Mesendoderm (in vitro differentiated cells): ENCODE measurements around the gene XRRA1.

Source experiments
- DNase-seq: peaks from one replicate; pipeline ENCODE4 v3.0.0; 2013
- H2AK5ac ChIP-seq: 2 replicates; pipeline ENCODE4 v1.6.1; 2013; ENCODE audit warnings: low read length, inconsistent platforms
- H2BK120ac ChIP-seq: 2 replicates; pipeline ENCODE4 v1.6.1; 2013; ENCODE audit warnings: low read depth, mild to moderate bottlenecking, low read length, moderate library complexity, mixed read lengths
- H2BK15ac ChIP-seq: replicated peaks from 2 replicates; pipeline ENCODE4 v1.6.1; 2013; ENCODE audit warnings: low read depth, mild to moderate bottlenecking, moderate library complexity
- H2BK5ac ChIP-seq: 2 replicates; pipeline ENCODE4 v1.6.1; 2013; ENCODE audit warnings: low read length, inconsistent platforms
- H3K18ac ChIP-seq: 2 replicates; pipeline ENCODE4 v1.6.1; 2013; ENCODE audit warnings: mild to moderate bottlenecking, low read length, mixed read lengths
- H3K23ac ChIP-seq: one replicate; pipeline ENCODE4 v1.6.1; 2013; ENCODE audit warnings: low read length
- H3K27ac ChIP-seq: 2 replicates; pipeline ENCODE4 v1.5.1; 2013; ENCODE audit warnings: low read depth, mild to moderate bottlenecking, inconsistent platforms, low read length, moderate library complexity
- H3K27me3 ChIP-seq: 2 replicates; pipeline ENCODE4 v1.6.1; 2013; ENCODE audit warnings: low read length, control low read depth, mild to moderate bottlenecking, inconsistent platforms; ENCODE audit not compliant: insufficient read depth, poor library complexity
- H3K36me3 ChIP-seq: 2 replicates; pipeline ENCODE4 v1.6.1; 2013; ENCODE audit warnings: low read length, inconsistent platforms; ENCODE audit not compliant: control insufficient read depth, insufficient read depth
- H3K4ac ChIP-seq: one replicate; pipeline ENCODE4 v1.6.1; 2013; ENCODE audit warnings: low read depth, mild to moderate bottlenecking, low read length, moderate library complexity
- H3K4me1 ChIP-seq: 2 replicates; pipeline ENCODE4 v1.6.1; 2013; ENCODE audit warnings: low read depth, low read length, inconsistent platforms; ENCODE audit not compliant: control insufficient read depth
- H3K4me2 ChIP-seq: 2 replicates; pipeline ENCODE4 v1.6.1; 2013; ENCODE audit warnings: low read length
- H3K4me3 ChIP-seq: 2 replicates; pipeline ENCODE4 v1.5.1; 2013; ENCODE audit warnings: mild to moderate bottlenecking, low read length
- H3K56ac ChIP-seq: one replicate; pipeline ENCODE4 v1.6.1; 2013; ENCODE audit warnings: low read length
- H3K79me1 ChIP-seq: 2 replicates; pipeline ENCODE4 v1.6.1; 2013; ENCODE audit warnings: low read length, inconsistent platforms
- H3K79me2 ChIP-seq: 2 replicates; pipeline ENCODE4 v1.6.1; 2013; ENCODE audit warnings: mild to moderate bottlenecking, low read length; ENCODE audit not compliant: control insufficient read depth, insufficient read depth
- H3K9ac ChIP-seq: 2 replicates; pipeline ENCODE4 v1.6.1; 2013; ENCODE audit warnings: low read length, inconsistent platforms
- H4K5ac ChIP-seq: one replicate; pipeline ENCODE4 v1.6.1; 2013; ENCODE audit warnings: low read length
- H4K8ac ChIP-seq: one replicate; pipeline ENCODE4 v1.6.1; 2013; ENCODE audit warnings: low read depth, mild to moderate bottlenecking, control low read depth, low read length, moderate library complexity
- WGBS: extraction: QIAGEN DNeasy Blood & Tissue Kit; methylation state at CpG from one replicate; pipeline ENCODE4 v1.1.7; 2013; ENCODE audit warnings: low lambda C conversion rate, missing lambda C conversion rate; ENCODE audit not compliant: insufficient coverage; ENCODE audit errors: extremely low coverage; 5-methylcytosine and 5-hydroxymethylcytosine counted together

The XRRA1 gene

GRCh38 chr11:74956397-74957015, 7.6 kb upstream of the XRRA1 start:
- Histone ChIP-seq H3K27ac (no peak overlapping the region), H3K36me3 (no peaks in the 10 kb centered on the region), H3K4me2 (no peak overlapping the region), H3K79me1 (peaks cover 20% of the 10 kb centered on the region), H2BK5ac (no peak overlapping the region), H3K4me1 (no peaks in the 10 kb centered on the region), H3K18ac (no peak overlapping the region), H2AK5ac (no peak overlapping the region), H3K23ac (no peak overlapping the region), H3K4ac (no peak overlapping the region), H3K79me2 (peaks cover 53% of the 10 kb centered on the region), H2BK15ac (no peak overlapping the region), H3K56ac (no peak overlapping the region), H2BK120ac (no peak overlapping the region), H4K5ac (no peak overlapping the region), H3K27me3 (no peaks in the 10 kb centered on the region), H3K4me3 (no peak overlapping the region), H3K9ac (no peak overlapping the region), H4K8ac (no peak overlapping the region)
- no CpG with 5 or more reads among the region's 4 CpGs for WGBS
- DNase-seq: no peak

DNA sequence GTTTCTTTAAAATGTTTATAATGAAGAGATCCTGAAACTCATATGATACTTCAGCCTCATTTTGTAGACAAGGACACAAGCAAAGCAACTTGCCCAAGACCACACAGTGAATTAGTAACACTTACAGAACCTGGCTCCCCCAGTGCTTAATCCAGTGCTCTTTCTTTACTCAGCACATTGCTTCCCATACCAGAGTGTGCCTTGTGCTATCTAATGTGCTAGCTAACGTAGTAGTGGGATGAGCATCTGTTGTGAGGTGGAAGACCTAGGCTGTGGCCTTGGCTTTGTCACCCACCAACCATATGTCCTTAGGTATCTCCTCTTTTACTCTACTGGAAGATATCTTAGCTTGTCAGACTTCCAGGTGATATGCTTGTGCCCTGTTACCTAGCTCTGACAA, 5.3 kb upstream of the XRRA1 start:
- Histone ChIP-seq H4K5ac (no peak overlapping the region), H3K79me1 (peaks cover 30% of the 10 kb centered on the region), H3K23ac (no peak overlapping the region), H3K27ac (no peak overlapping the region), H3K4me1 (peaks cover 2% of the 10 kb centered on the region), H3K36me3 (no peaks in the 10 kb centered on the region), H2AK5ac (no peak overlapping the region), H2BK5ac (no peak overlapping the region), H3K4me3 (no peak overlapping the region), H2BK120ac (no peak overlapping the region), H3K9ac (no peak overlapping the region), H3K79me2 (peaks cover 66% of the 10 kb centered on the region), H3K27me3 (no peaks in the 10 kb centered on the region), H3K18ac (no peak overlapping the region), H3K4me2 (no peak overlapping the region), H3K4ac (no peak overlapping the region), H4K8ac (no peak overlapping the region), H2BK15ac (no peak overlapping the region), H3K56ac (no peak overlapping the region)
- WGBS: no CpG with 5 or more reads among the region's 1 CpG
- DNase-seq: no peak

DNA sequence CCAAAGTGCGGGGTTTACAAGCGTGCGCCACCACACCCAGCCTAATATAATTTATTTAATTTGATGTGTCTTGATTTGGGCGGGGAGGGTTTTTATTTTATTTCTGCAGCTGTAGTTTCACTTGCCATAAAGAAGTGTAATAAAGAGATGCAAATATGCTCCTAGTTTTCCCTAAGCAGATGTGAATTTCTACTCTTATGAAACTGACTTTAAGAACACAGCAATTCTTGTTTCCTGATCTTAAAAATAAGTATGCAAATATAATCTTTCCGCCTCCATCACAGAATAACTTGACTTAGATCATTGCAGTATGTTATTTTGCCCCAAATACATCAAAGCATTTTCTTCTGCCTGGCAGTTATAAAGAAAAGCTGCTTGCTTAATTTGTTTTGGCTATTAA, 4.6 kb upstream of the XRRA1 start:
- H3K4me3 ChIP-seq: no peak overlapping the region
- H2AK5ac ChIP-seq: no peak overlapping the region
- no peak overlapping the region for H3K9ac ChIP-seq
- no peak overlapping the region for H3K4me2 ChIP-seq
- no peak overlapping the region for H2BK15ac ChIP-seq
- no peak overlapping the region for H2BK5ac ChIP-seq
- no peak overlapping the region for H3K4ac ChIP-seq
- no peak overlapping the region for H3K56ac ChIP-seq
- no peak overlapping the region for H4K8ac ChIP-seq
- H2BK120ac ChIP-seq: no peak overlapping the region
- H3K27me3 ChIP-seq: no peaks in the 10 kb centered on the region
- DNase-seq: no peak
- no peak overlapping the region for H3K27ac ChIP-seq
- peaks cover 59% of the 10 kb centered on the region for H3K79me2 ChIP-seq
- no peak overlapping the region for H3K23ac ChIP-seq
- WGBS: no CpG with 5 or more reads among the region's 5 CpGs
- no peak overlapping the region for H4K5ac ChIP-seq
- peaks cover 28% of the 10 kb centered on the region for H3K79me1 ChIP-seq
- H3K4me1 ChIP-seq: peaks cover 2% of the 10 kb centered on the region
- H3K36me3 ChIP-seq: no peaks in the 10 kb centered on the region
- H3K18ac ChIP-seq: no peak overlapping the region

DNA sequence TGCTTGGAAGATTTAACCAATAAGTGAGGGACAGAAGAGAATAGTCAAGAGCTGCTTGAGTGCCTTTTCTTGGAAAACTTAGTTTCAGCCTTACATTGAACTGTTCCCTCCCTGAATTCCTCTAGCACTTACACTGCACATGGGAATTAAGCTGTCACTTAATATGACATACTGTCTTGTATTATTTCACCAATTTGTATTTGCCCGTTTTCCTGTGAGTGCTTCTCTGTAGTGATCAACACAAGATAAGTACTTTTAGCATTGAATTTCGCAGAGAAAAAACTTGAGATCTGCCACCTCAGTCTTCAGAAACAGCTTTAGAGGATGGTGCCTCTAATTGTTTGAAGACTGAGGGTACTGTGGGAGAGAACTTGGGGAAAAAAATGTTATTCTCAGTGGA, 3.9 kb upstream of the XRRA1 start:
- Histone ChIP-seq H3K4me3 (no peak overlapping the region), H3K9ac (no peak overlapping the region), H4K8ac (no peak overlapping the region), H2BK15ac (no peak overlapping the region), H3K79me2 (peaks cover 56% of the 10 kb centered on the region), H3K27me3 (no peaks in the 10 kb centered on the region), H2AK5ac (no peak overlapping the region), H3K79me1 (peaks cover 28% of the 10 kb centered on the region), H3K18ac (no peak overlapping the region), H3K27ac (no peak overlapping the region), H3K4me1 (peaks cover 2% of the 10 kb centered on the region), H3K56ac (no peak overlapping the region), H2BK5ac (no peak overlapping the region), H3K4me2 (no peak overlapping the region), H3K4ac (no peak overlapping the region), H3K36me3 (no peaks in the 10 kb centered on the region), H2BK120ac (no peak overlapping the region), H3K23ac (no peak overlapping the region), H4K5ac (no peak overlapping the region)
- no CpG with 5 or more reads among the region's 2 CpGs for WGBS
- DNase-seq: no peak

DNA sequence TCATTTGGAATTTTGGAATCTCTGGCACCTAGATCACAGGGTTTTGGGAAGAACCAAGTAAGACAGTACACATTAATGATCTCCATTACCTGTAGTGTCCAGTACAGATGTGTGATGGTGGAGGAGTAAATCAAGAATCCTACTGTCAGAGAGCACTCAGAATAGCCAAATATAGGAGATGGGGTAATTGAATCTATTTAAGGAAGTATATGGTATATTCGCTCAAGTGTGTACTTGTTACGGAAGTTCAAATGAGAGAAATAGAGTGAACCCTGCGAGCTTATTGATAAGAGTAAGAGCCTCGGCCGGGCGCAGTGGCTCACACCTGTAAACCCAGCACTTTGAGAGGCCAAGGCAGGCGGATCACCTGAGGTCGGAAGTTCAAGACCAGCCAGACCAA, 2.3 kb upstream of the XRRA1 start:
- Histone ChIP-seq H3K23ac (no peak overlapping the region), H2BK120ac (no peak overlapping the region), H3K79me1 (peaks cover 20% of the 10 kb centered on the region), H3K27me3 (no peaks in the 10 kb centered on the region), H3K4me2 (no peak overlapping the region), H3K4me3 (no peak overlapping the region), H3K4ac (no peak overlapping the region), H4K5ac (no peak overlapping the region), H3K18ac (no peak overlapping the region), H3K56ac (no peak overlapping the region), H2AK5ac (no peak overlapping the region), H2BK5ac (no peak overlapping the region), H3K4me1 (peaks cover 2% of the 10 kb centered on the region), H2BK15ac (no peak overlapping the region), H4K8ac (no peak overlapping the region), H3K27ac (no peak overlapping the region), H3K79me2 (peaks cover 48% of the 10 kb centered on the region), H3K9ac (no peak overlapping the region), H3K36me3 (no peaks in the 10 kb centered on the region)
- WGBS: no CpG with 5 or more reads among the region's 8 CpGs
- DNase-seq: no peak

- no peak overlapping the region for H3K4ac ChIP-seq
- peak overlapping the region; percentile 80 for H3K23ac ChIP-seq
- no peaks in the 10 kb centered on the region for H3K36me3 ChIP-seq
- peak overlapping the region; percentile 29 for H3K4me2 ChIP-seq
- H2AK5ac ChIP-seq: no peak overlapping the region
- H3K79me2 ChIP-seq: peaks cover 44% of the 10 kb centered on the region
- no peak overlapping the region for H4K5ac ChIP-seq
- H3K27me3 ChIP-seq: no peaks in the 10 kb centered on the region
- H3K9ac ChIP-seq: peak overlapping the region; percentile 99
- H3K27ac ChIP-seq: no peak overlapping the region
- no CpG with 5 or more reads among the region's 2 CpGs for WGBS
- no peak overlapping the region for H4K8ac ChIP-seq
- H3K56ac ChIP-seq: peak overlapping the region; percentile 99
- peaks cover 2% of the 10 kb centered on the region for H3K4me1 ChIP-seq
- no peak overlapping the region for H2BK5ac ChIP-seq
- peaks cover 16% of the 10 kb centered on the region for H3K79me1 ChIP-seq
- H2BK120ac ChIP-seq: no peak overlapping the region
- H2BK15ac ChIP-seq: no peak overlapping the region
- no peak for DNase-seq
- no peak overlapping the region for H3K18ac ChIP-seq
- H3K4me3 ChIP-seq: peak overlapping the region; percentile 97
These were observed 1.6 kb upstream of the XRRA1 start for GRCh38 chr11:74950374-74950969.
